MM.1S (cell line): Measurements from ENCODE around the gene COA8.

ENCODE experiments used
- DNase-seq: peaks from one replicate; pipeline ENCODE4 v3.0.0-alpha.2; 2015
- H2AFZ ChIP-seq: fragments of 300-600 bp; sonication (generic); 2 replicates; pipeline ENCODE4 v1.6.0; 2016; ENCODE audit warnings: antibody characterized with exemption, low read length
- H3F3A ChIP-seq: fragments of 300-600 bp; sonication (generic); 2 replicates; pipeline ENCODE4 v1.6.1; 2016; ENCODE audit warnings: mild to moderate bottlenecking, antibody characterized with exemption, low read length, moderate library complexity, mixed read lengths; ENCODE audit not compliant: insufficient read depth
- H3K27ac ChIP-seq: fragments of 300-600 bp; sonication (generic); 2 replicates; pipeline ENCODE4 v1.5.1; 2016; ENCODE audit warnings: mild to moderate bottlenecking, low read length
- H3K27me3 ChIP-seq: fragments of 300-600 bp; sonication (generic); replicated peaks from 2 replicates; pipeline ENCODE4 v1.6.0; 2016; ENCODE audit warnings: low read length; ENCODE audit not compliant: insufficient read depth
- H3K36me3 ChIP-seq: fragments of 300-600 bp; sonication (generic); replicated peaks from 2 replicates; pipeline ENCODE4 v1.6.1; 2016; ENCODE audit warnings: mild to moderate bottlenecking, low read length, mixed read lengths; ENCODE audit not compliant: insufficient read depth
- H3K4me1 ChIP-seq: fragments of 300-600 bp; sonication (generic); 2 replicates; pipeline ENCODE4 v1.6.1; 2016; ENCODE audit warnings: low read length, mixed read lengths
- H3K4me2 ChIP-seq: fragments of 300-600 bp; sonication (generic); 2 replicates; pipeline ENCODE4 v1.6.0; 2016; ENCODE audit warnings: low read depth, low read length
- H3K4me3 ChIP-seq: fragments of 300-600 bp; sonication (generic); 2 replicates; pipeline ENCODE4 v1.5.1; 2016; ENCODE audit warnings: low read length, mixed read lengths
- H3K79me2 ChIP-seq: fragments of 300-600 bp; sonication (generic); 2 replicates; pipeline ENCODE4 v1.6.1; 2016; ENCODE audit warnings: mixed run types, low read length, mixed read lengths
- H3K9ac ChIP-seq: fragments of 300-600 bp; sonication (generic); 2 replicates; pipeline ENCODE4 v1.6.1; 2016; ENCODE audit warnings: low read length, mixed read lengths
- H3K9me2 ChIP-seq: fragments of 300-600 bp; sonication (generic); replicated peaks from 2 replicates; pipeline ENCODE4 v1.6.1; 2016; ENCODE audit warnings: mild to moderate bottlenecking, low read length, mixed read lengths; ENCODE audit not compliant: insufficient read depth
- H3K9me3 ChIP-seq: fragments of 300-600 bp; sonication (generic); replicated peaks from 2 replicates; pipeline ENCODE4 v1.6.1; 2016; ENCODE audit warnings: mild to moderate bottlenecking, low read length, mixed read lengths; ENCODE audit not compliant: insufficient read depth
- H4K20me1 ChIP-seq: fragments of 300-600 bp; sonication (generic); 2 replicates; pipeline ENCODE4 v1.6.1; 2016; ENCODE audit warnings: mild to moderate bottlenecking, low read length, moderate library complexity, mixed read lengths; ENCODE audit not compliant: insufficient read depth
- CTCF ChIP-seq: fragments of 300-600 bp; sonication (generic); IDR thresholded peaks from 2 replicates; pipeline ENCODE4 v1.5.1; 2016; ENCODE audit warnings: antibody characterized with exemption, low read length, mixed read lengths
- EZH2 ChIP-seq: fragments of 300-600 bp; sonication (generic); optimal IDR thresholded peaks from 2 replicates; pipeline ENCODE3; 2017; ENCODE audit warnings: low read depth, mild to moderate bottlenecking, antibody characterized with exemption, low read length, mixed read lengths
- EZH2phosphoT487 ChIP-seq: fragments of 300-600 bp; sonication (generic); IDR thresholded peaks from 2 replicates; pipeline ENCODE4 v1.6.1; 2018; ENCODE audit warnings: antibody characterized with exemption, low read length

The COA8 gene

GRCh38 chr14:103611215-103611614 lies 48.5 kb downstream of the COA8 start:
- no peaks in the 10 kb centered on the region for H3K36me3 ChIP-seq
- no peaks in the 10 kb centered on the region for H3K79me2 ChIP-seq
- no peak overlapping the region for H3K27ac ChIP-seq
- no peaks in the 10 kb centered on the region for H3K9me3 ChIP-seq
- peaks cover 8% of the 10 kb centered on the region; the same call in 1 of the 2 replicates for H3F3A ChIP-seq
- H2AFZ ChIP-seq = no peak overlapping the region
- DNase-seq = no peak
- no peak overlapping the region for H3K9ac ChIP-seq
- no peak overlapping the region for H3K4me2 ChIP-seq
- H3K9me2 ChIP-seq = no peaks in the 10 kb centered on the region
- no peaks in the 10 kb centered on the region for H3K27me3 ChIP-seq
- TF ChIP-seq EZH2phosphoT487 (no peak), EZH2 (no peak), CTCF (no peak)
- no peak overlapping the region for H3K4me3 ChIP-seq
- peaks cover 9% of the 10 kb centered on the region for H3K4me1 ChIP-seq
- no peaks in the 10 kb centered on the region for H4K20me1 ChIP-seq

GRCh38 chr14:103613517-103613916 lies 50.8 kb downstream of the COA8 start:
- Histone ChIP-seq H3K27ac (no peak overlapping the region), H3K79me2 (no peaks in the 10 kb centered on the region), H4K20me1 (no peaks in the 10 kb centered on the region), H3K9ac (no peak overlapping the region), H3K4me3 (no peak overlapping the region), H2AFZ (no peak overlapping the region), H3K9me3 (no peaks in the 10 kb centered on the region), H3K4me1 (no peaks in the 10 kb centered on the region), H3K9me2 (no peaks in the 10 kb centered on the region), H3K27me3 (no peaks in the 10 kb centered on the region), H3K4me2 (no peak overlapping the region), H3F3A (no peaks in the 10 kb centered on the region), H3K36me3 (no peaks in the 10 kb centered on the region)
- peak; percentile 12 for DNase-seq
- TF ChIP-seq CTCF (peak; percentile 41), EZH2phosphoT487 (no peak)

- no peaks in the 10 kb centered on the region for H3K4me1 ChIP-seq
- H3K9me3 ChIP-seq = no peaks in the 10 kb centered on the region
- H3K27ac ChIP-seq = no peak overlapping the region
- H4K20me1 ChIP-seq = no peaks in the 10 kb centered on the region
- no peak overlapping the region for H3K4me3 ChIP-seq
- no peak for DNase-seq
- no peak overlapping the region for H2AFZ ChIP-seq
- no peak overlapping the region for H3K4me2 ChIP-seq
- TF ChIP-seq EZH2 = no peak
- no peak for TF ChIP-seq CTCF
- no peak for TF ChIP-seq EZH2phosphoT487
- H3K9me2 ChIP-seq = no peaks in the 10 kb centered on the region
- H3K27me3 ChIP-seq = no peaks in the 10 kb centered on the region
- H3K79me2 ChIP-seq = no peaks in the 10 kb centered on the region
- H3K36me3 ChIP-seq = no peaks in the 10 kb centered on the region
- H3F3A ChIP-seq = no peaks in the 10 kb centered on the region
- H3K9ac ChIP-seq = no peak overlapping the region
Observed at GRCh38 chr14:103616635-103617300, 54.0 kb downstream of the COA8 start.
